ENCODE data around the gene MRTO4. TPM values are rescaled to one million over a fixed set of nuclear protein-coding genes. Genes with fewer than 3 reads are reported as not detected.

MRTO4 gene
- total RNA-seq, 1 donor from 2014 or later = 16.4 TPM

DNA sequence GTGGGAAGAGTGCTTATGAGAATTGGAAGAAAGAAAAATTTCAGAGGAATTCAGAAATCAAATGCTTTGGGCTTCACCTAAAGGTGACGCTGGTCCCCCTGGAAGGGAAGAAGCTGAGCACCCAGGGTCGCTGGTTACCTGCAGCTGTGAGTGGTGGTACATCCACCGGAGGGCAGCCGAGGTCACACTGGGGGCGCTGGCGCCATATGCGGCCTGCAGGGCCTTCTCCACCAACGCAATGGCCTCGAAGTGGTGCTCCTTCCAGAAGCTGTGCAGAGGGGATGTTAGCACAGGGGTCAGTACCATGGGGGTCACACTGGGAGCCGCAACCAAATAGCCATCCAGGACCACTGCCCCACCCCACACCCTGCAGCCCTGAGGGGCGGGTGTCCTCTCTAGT, 54.3 kb downstream of the MRTO4 start:
- H3K36me3 ChIP-seq = peaks cover 69% of the 10 kb centered on the region
- H3K27me3 ChIP-seq (ENCODE audit: low read depth) = no peaks in the 10 kb centered on the region
- DNase-seq (no peak), ATAC-seq (no peak)
- TF ChIP-seq, protein P1, sequence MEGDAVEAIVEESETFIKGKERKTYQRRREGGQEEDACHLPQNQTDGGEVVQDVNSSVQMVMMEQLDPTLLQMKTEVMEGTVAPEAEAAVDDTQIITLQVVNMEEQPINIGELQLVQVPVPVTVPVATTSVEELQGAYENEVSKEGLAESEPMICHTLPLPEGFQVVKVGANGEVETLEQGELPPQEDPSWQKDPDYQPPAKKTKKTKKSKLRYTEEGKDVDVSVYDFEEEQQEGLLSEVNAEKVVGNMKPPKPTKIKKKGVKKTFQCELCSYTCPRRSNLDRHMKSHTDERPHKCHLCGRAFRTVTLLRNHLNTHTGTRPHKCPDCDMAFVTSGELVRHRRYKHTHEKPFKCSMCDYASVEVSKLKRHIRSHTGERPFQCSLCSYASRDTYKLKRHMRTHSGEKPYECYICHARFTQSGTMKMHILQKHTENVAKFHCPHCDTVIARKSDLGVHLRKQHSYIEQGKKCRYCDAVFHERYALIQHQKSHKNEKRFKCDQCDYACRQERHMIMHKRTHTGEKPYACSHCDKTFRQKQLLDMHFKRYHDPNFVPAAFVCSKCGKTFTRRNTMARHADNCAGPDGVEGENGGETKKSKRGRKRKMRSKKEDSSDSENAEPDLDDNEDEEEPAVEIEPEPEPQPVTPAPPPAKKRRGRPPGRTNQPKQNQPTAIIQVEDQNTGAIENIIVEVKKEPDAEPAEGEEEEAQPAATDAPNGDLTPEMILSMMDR (IDR thresholded peaks at IDR 0.05) = no peak
- peaks cover 7% of the 10 kb centered on the region for H3K4me1 ChIP-seq
- no peaks in the 10 kb centered on the region for H3K9me3 ChIP-seq
- H3K4me3 ChIP-seq = no peak overlapping the region
- intact Hi-C loops (cut with DNase I) = no loop called here
- H3K27ac ChIP-seq = no peak overlapping the region

DNA sequence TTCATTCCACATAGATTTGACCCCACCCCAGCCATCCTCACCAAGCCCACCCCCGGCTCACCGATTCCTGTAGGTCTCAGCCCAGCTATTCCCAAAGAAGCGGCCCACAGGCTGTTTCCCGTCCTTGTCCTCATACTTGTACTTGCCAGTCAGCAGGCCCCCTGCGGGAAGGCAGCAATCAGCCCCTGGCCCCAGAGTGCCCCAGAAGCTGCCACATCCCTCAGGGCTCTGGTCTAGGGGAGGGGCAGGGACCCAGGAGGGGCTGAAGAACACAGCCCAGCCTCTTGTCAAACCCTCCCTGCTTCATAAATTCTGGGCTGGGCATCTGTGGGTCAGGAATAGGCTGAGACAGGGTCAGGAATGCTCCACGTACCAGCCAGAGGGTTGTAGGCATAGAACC, 55.3 kb downstream of the MRTO4 start:
- peaks cover 67% of the 10 kb centered on the region for H3K36me3 ChIP-seq
- intact Hi-C loops (cut with DNase I) = no loop called here
- no peaks in the 10 kb centered on the region for H3K27me3 ChIP-seq (ENCODE audit: low read depth)
- H3K4me3 ChIP-seq = no peak overlapping the region
- TF ChIP-seq, protein P1 (IDR thresholded peaks at IDR 0.05) = no peak
- no peaks in the 10 kb centered on the region for H3K9me3 ChIP-seq
- H3K4me1 ChIP-seq = peaks cover 11% of the 10 kb centered on the region
- ATAC-seq = no peak
- no peak overlapping the region for H3K27ac ChIP-seq
- no peak for DNase-seq

GRCh38 chr1:19307794-19308508, 56.3 kb downstream of the MRTO4 start:
- H3K4me1 ChIP-seq = peaks cover 15% of the 10 kb centered on the region
- no peaks in the 10 kb centered on the region for H3K9me3 ChIP-seq
- no peaks in the 10 kb centered on the region for H3K27me3 ChIP-seq (ENCODE audit: low read depth)
- intact Hi-C loops (cut with DNase I) = no loop called here
- TF ChIP-seq, protein P1 (IDR thresholded peaks at IDR 0.05) = no peak
- DNase-seq = no peak
- H3K4me3 ChIP-seq = no peak overlapping the region
- no peak for ATAC-seq
- peaks cover 58% of the 10 kb centered on the region for H3K36me3 ChIP-seq
- H3K27ac ChIP-seq = no peak overlapping the region

DNA sequence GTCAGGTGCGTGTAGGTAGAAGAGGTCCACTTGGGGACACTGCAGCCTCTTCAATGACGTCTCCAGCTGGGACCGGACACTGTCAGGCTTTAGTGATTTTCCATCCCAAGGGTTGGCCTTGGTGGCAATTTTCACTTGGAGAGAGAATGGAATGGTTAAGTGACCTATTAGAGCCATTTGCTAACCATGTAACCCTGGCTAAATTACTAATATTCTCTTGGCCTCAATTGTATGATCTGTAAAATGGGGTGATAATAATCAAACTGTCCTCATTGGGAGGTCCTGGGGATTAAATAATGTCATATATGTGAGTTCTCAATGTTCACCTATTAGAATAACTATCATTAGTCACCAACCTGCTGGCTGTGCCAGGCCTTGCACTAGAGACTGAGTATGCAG, 56.9 kb downstream of the MRTO4 start:
- Histone ChIP-seq H3K4me3 (no peak overlapping the region), H3K9me3 (no peaks in the 10 kb centered on the region), H3K27me3 (ENCODE audit: low read depth) (no peaks in the 10 kb centered on the region), H3K27ac (no peak overlapping the region), H3K4me1 (peaks cover 21% of the 10 kb centered on the region), H3K36me3 (peaks cover 53% of the 10 kb centered on the region)
- DNase-seq (no peak), ATAC-seq (no peak)
- TF ChIP-seq, protein P1 (IDR thresholded peaks at IDR 0.05) = no peak
- intact Hi-C loops (cut with DNase I) = no loop called here

GRCh38 chr1:19309123-19309813, 57.7 kb downstream of the MRTO4 start:
- H3K4me3 ChIP-seq = no peak overlapping the region
- no peak overlapping the region for H3K27ac ChIP-seq
- DNase-seq (no peak), ATAC-seq (no peak)
- peaks cover 27% of the 10 kb centered on the region for H3K4me1 ChIP-seq
- TF ChIP-seq, protein P1 (IDR thresholded peaks at IDR 0.05) = no peak
- H3K27me3 ChIP-seq (ENCODE audit: low read depth) = no peaks in the 10 kb centered on the region
- intact Hi-C loops (cut with DNase I) = no loop called here
- H3K9me3 ChIP-seq = no peaks in the 10 kb centered on the region
- H3K36me3 ChIP-seq = peaks cover 45% of the 10 kb centered on the region

Other genes starting within 250 kb of the MRTO4 start
- 125 TPM for gene UBR4, start 41.5 kb upstream of the MRTO4 start, total RNA-seq
- gene EMC1, start 281 bp upstream of the MRTO4 start, total RNA-seq = 39.2 TPM
- 0.30 TPM for gene AKR7A3, start 37.0 kb downstream of the MRTO4 start, total RNA-seq
- gene AKR7A2, start 60.3 kb downstream of the MRTO4 start, total RNA-seq = 37.4 TPM
- 15.4 TPM for gene SLC66A1, start 60.5 kb downstream of the MRTO4 start, total RNA-seq
- gene CAPZB, start 233.7 kb downstream of the MRTO4 start, total RNA-seq = 236 TPM